SK-N-SH (cell line): ENCODE results near the gene ACAP2. TPM values are rescaled to one million over a fixed set of nuclear protein-coding genes. Genes with fewer than 3 reads are reported as not detected.

Experiments
- CTCF ChIA-PET: fragments of 300-600, 350-600 bp; formaldehyde crosslinking; extraction: SDS; loops from one replicate; lab custom pipeline; 2021; lab: Yijun Ruan, JAX
- POLR2A ChIA-PET: fragments of 350-600 bp; sonication (Branson Sonifier 250); formaldehyde crosslinking; extraction: SDS; loops from one replicate; lab custom pipeline; 2020; ENCODE audit warnings: antibody characterized with exemption, inconsistent platforms; lab: Yijun Ruan, JAX
- DNase-seq: peaks from one replicate; pipeline ENCODE4 v3.0.0; 2012
- H2AFZ ChIP-seq: fragments of 200-600 bp; sonication (generic); 2 replicates; pipeline ENCODE4 v1.8.1; 2016; ENCODE audit warnings: antibody characterized with exemption, mild to moderate bottlenecking, low read depth
- H3F3A ChIP-seq: fragments of 200-600 bp; sonication (generic); replicated peaks from 2 replicates; pipeline ENCODE3; 2016; ENCODE audit warnings: antibody characterized with exemption, mild to moderate bottlenecking; ENCODE audit not compliant: insufficient read depth
- H3K27ac ChIP-seq, 2 experiments: fragments of 200-500 bp in 1 of 2; fragments of 200-600 bp in 1 of 2; sonication (Bioruptor generic) in 1 of 2; sonication (generic), shearing (Covaris generic) in 1 of 2; 2 replicates each; pipeline versions ENCODE4 v1.5.1 to v1.6.1; 2014 to 2016; ENCODE audit warnings: low read depth in 2 of 2, inconsistent platforms in 1 of 2, low read length in 1 of 2, mild to moderate bottlenecking in 1 of 2, mixed read lengths in 1 of 2
- H3K27me3 ChIP-seq: fragments of 200-600 bp; sonication (generic), shearing (Covaris generic); 2 replicates; pipeline ENCODE4 v1.6.1; 2016; ENCODE audit warnings: mixed run types; ENCODE audit not compliant: insufficient read depth
- H3K36me3 ChIP-seq, 2 experiments: fragments of 200-500 bp in 1 of 2; fragments of 200-600 bp in 1 of 2; sonication (Bioruptor generic) in 1 of 2; sonication (generic) in 1 of 2; replicated peaks in 1 of 2; 2 replicates each; pipeline versions ENCODE3 to v1.5.1; 2014 to 2016; ENCODE audit warnings: low read length in 1 of 2, mild to moderate bottlenecking in 1 of 2; ENCODE audit not compliant: insufficient read depth in 2 of 2, control insufficient read depth in 1 of 2
- H3K4me1 ChIP-seq, 2 experiments: fragments of 200-500 bp in 1 of 2; fragments of 200-600 bp in 1 of 2; sonication (Bioruptor generic) in 1 of 2; sonication (generic), shearing (Covaris generic) in 1 of 2; 2 replicates each; pipeline versions ENCODE4 v1.5.1 to v1.6.1; 2014 to 2016; ENCODE audit warnings: low read depth in 1 of 2, low read length in 1 of 2, mixed run types in 1 of 2; ENCODE audit not compliant: insufficient read depth in 2 of 2, control insufficient read depth in 1 of 2
- H3K4me2 ChIP-seq: fragments of 200-600 bp; sonication (generic), shearing (Covaris generic); 2 replicates; pipeline ENCODE4 v1.6.1; 2017; ENCODE audit warnings: mixed run types
- H3K4me3 ChIP-seq, 2 experiments: fragments of 200-500 bp in 1 of 2; fragments of 200-600 bp in 1 of 2; sonication (Bioruptor generic) in 1 of 2; sonication (generic), shearing (Covaris generic) in 1 of 2; 2 replicates each; pipeline versions ENCODE4 v1.5.1 to v1.8.1; 2014 to 2016; ENCODE audit warnings: low read depth in 2 of 2, inconsistent platforms in 1 of 2, low read length in 1 of 2, mild to moderate bottlenecking in 1 of 2, mixed read lengths in 1 of 2, moderate library complexity in 1 of 2
- H3K79me2 ChIP-seq: fragments of 200-600 bp; sonication (generic); 2 replicates; pipeline ENCODE4 v1.8.1; 2017; ENCODE audit warnings: mild to moderate bottlenecking; ENCODE audit not compliant: insufficient read depth
- H3K9ac ChIP-seq: fragments of 200-600 bp; sonication (generic); 2 replicates; pipeline ENCODE4 v1.6.1; 2017; ENCODE audit warnings: mixed run types
- H3K9me2 ChIP-seq: fragments of 200-600 bp; sonication (generic); 2 replicates; pipeline ENCODE4 v1.6.1; 2017; ENCODE audit warnings: mixed run types
- H3K9me3 ChIP-seq: fragments of 200-600 bp; sonication (generic); 2 replicates; pipeline ENCODE4 v1.6.1; 2017; ENCODE audit warnings: mixed run types, mild to moderate bottlenecking, moderate library complexity
- H4K20me1 ChIP-seq: fragments of 200-600 bp; sonication (generic); 2 replicates; pipeline ENCODE4 v1.6.1; 2017; ENCODE audit warnings: mild to moderate bottlenecking, mixed run types; ENCODE audit not compliant: insufficient read depth
- CHD2 ChIP-seq: fragments of 150-350 bp; IDR thresholded peaks from 2 replicates; pipeline ENCODE4 v1.6.1; 2018; ENCODE audit warnings: low read length; ENCODE audit not compliant: partially characterized antibody
- EP300 ChIP-seq, 2 experiments: IDR thresholded peaks; 2 replicates each; pipeline versions ENCODE4 v1.4.0 to v1.6.1; 2012; ENCODE audit warnings: borderline replicate concordance in 1 of 2, low read depth in 1 of 2, low read length in 1 of 2
- FOXM1 ChIP-seq: IDR thresholded peaks from 2 replicates; pipeline ENCODE4 v1.4.0; 2012; ENCODE audit warnings: low read depth, mild to moderate bottlenecking
- MEF2A ChIP-seq: IDR thresholded peaks from 2 replicates; pipeline ENCODE4 v1.4.0; 2012; ENCODE audit warnings: low read depth, borderline replicate concordance
- MXI1 ChIP-seq: IDR thresholded peaks from 2 replicates; pipeline ENCODE4 v1.6.1; 2012; ENCODE audit warnings: mild to moderate bottlenecking, low read depth, low read length, improper control_type of control experiment
- RXRA ChIP-seq: IDR thresholded peaks from 2 replicates; pipeline ENCODE4 v1.4.0; 2012; ENCODE audit warnings: low read depth, mild to moderate bottlenecking, borderline replicate concordance
- SMC3 ChIP-seq: IDR thresholded peaks from 2 replicates; pipeline ENCODE4 v1.6.1; 2012; ENCODE audit warnings: low read depth, low read length, improper control_type of control experiment
- WGBS: methylation state at CpG from one replicate; pipeline ENCODE4 v1.1.6; 2017; ENCODE audit warnings: low lambda C conversion rate; 5-methylcytosine and 5-hydroxymethylcytosine counted together
- polyA plus RNA-seq, 3 experiments: library from polyadenylated mRNA; depleted of rRNA; stranded (reverse); fragments of >200 nt; gene quantifications; 2 replicates each; pipeline ENCODE4 v1.2.3, GENCODE V29; 2012

The ACAP2 gene
- polyA plus RNA-seq, 1 of the 3 experiments (the other 2 are of a cell fraction) = 6.8 TPM

- TF ChIP-seq SMC3 (peak; percentile 14; the same call in 1 of the 2 replicates), EP300 (IDR thresholded peaks at IDR 0.05; ENCODE audit: borderline replicate concordance in 1 of 2, low read depth in 1 of 2, low read length in 1 of 2) (0 out of 4 replicates have a peak, but pooled peaks of 1 of the 2 experiments have one; percentile 12), MXI1 (no peak), MEF2A (no peak)
- Histone ChIP-seq H3K36me3 (no peaks in the 10 kb centered on the region), H2AFZ (no peak overlapping the region), H3K4me1 (peaks cover 33 to 97% of the 10 kb centered on the region in 2 experiments), H3K79me2 (peaks cover 80% of the 10 kb centered on the region), H3K9ac (no peak overlapping the region), H3K4me3 (no peak overlapping the region), H3K9me3 (no peaks in the 10 kb centered on the region), H3K27ac (peak overlapping the region in 1 of 2 experiments; percentile 85; a peak in 2 of 4 replicates), H4K20me1 (no peaks in the 10 kb centered on the region), H3K9me2 (no peaks in the 10 kb centered on the region), H3K4me2 (no peak overlapping the region), H3F3A (peaks cover 4% of the 10 kb centered on the region), H3K27me3 (no peaks in the 10 kb centered on the region)
- ChIA-PET POLR2A (interaction anchor here (0.6 kb wide), 1 partner anchor 572 kb away, joined by 4 read pairs; no protein-coding TSS in a partner anchor), CTCF (interaction anchor here (0.9 to 5.9 kb wide), 10 partner anchors 10 to 582 kb away, joined by 3 to 50 read pairs (median 4); partner anchors contain the start of genes LSG1 and XXYLT1)
- 86% methylated on average over 9 of the region's 16 CpGs for WGBS
- DNase-seq = peak; percentile 67
Measured at GRCh38 chr3:195254454-195255175, 188.2 kb downstream of the ACAP2 start.

GRCh38 chr3:195253923-195254432 lies 188.8 kb downstream of the ACAP2 start:
- H3K4me3 ChIP-seq = no peak overlapping the region
- no peak for TF ChIP-seq MXI1
- TF ChIP-seq FOXM1 = no peak
- TF ChIP-seq CHD2 = peak; percentile 14
- TF ChIP-seq RXRA = no peak
- H3F3A ChIP-seq = peaks cover 4% of the 10 kb centered on the region
- no peaks in the 10 kb centered on the region for H3K27me3 ChIP-seq
- H2AFZ ChIP-seq = no peak overlapping the region
- no peak overlapping the region for H3K9ac ChIP-seq
- H4K20me1 ChIP-seq = 0 out of 2 replicates have a peak, but pooled peaks cover 3% of the 10 kb centered on the region
- WGBS = 100% methylated on average over 4 of the region's 10 CpGs
- CTCF ChIA-PET = interaction anchor here (0.9 to 5.9 kb wide), 5 partner anchors 10 to 571 kb away, joined by 3 to 50 read pairs (median 4); no protein-coding TSS in a partner anchor
- H3K9me3 ChIP-seq = no peaks in the 10 kb centered on the region
- peaks cover 27 to 97% of the 10 kb centered on the region in 2 experiments for H3K4me1 ChIP-seq
- no peaks in the 10 kb centered on the region for H3K36me3 ChIP-seq
- H3K9me2 ChIP-seq = no peaks in the 10 kb centered on the region
- H3K4me2 ChIP-seq = no peak overlapping the region
- peaks cover 82% of the 10 kb centered on the region for H3K79me2 ChIP-seq
- DNase-seq = no peak
- peak overlapping the region; percentile 77 to 85; a peak in 3 of 4 replicates for H3K27ac ChIP-seq
- POLR2A ChIA-PET = interaction anchor here (0.6 to 0.9 kb wide), 3 partner anchors 248 to 571 kb away, joined by 4 read pairs; partner anchors contain the start of gene FAM43A
